Caki2 (cell line): ENCODE measurements around the gene CARHSP1. TPM values are rescaled to one million over a fixed set of nuclear protein-coding genes. Genes with fewer than 3 reads are reported as not detected.
"Not testable (repeated sequence)": the region's sequence is repeated elsewhere in the genome, so short reads cannot be mapped to it uniquely, and the experiment has no call there.

ENCODE experiments used
- DNase-seq: peaks from one replicate; pipeline ENCODE4 v3.0.0-alpha.2; 2015; ENCODE audit warnings: low read depth
- in situ Hi-C: cut with HindIII; loops from 2 replicates; pipeline ENCODE4 v1.10.0; 2016; ENCODE audit warnings: low sequenced_read_pairs, low pct_unique_long_range_greater_than_20kb, mixed read lengths
- total RNA-seq: library from RNA; depleted of rRNA; stranded (reverse); fragments of >200 nt; shearing (Covaris generic); gene quantifications from 2 replicates; pipeline ENCODE4 v1.2.3, GENCODE V29; 2014; ENCODE audit warnings: low replicate concordance

The CARHSP1 gene
- total RNA-seq, 1 experiment from 2014 or later = 367 TPM

DNA sequence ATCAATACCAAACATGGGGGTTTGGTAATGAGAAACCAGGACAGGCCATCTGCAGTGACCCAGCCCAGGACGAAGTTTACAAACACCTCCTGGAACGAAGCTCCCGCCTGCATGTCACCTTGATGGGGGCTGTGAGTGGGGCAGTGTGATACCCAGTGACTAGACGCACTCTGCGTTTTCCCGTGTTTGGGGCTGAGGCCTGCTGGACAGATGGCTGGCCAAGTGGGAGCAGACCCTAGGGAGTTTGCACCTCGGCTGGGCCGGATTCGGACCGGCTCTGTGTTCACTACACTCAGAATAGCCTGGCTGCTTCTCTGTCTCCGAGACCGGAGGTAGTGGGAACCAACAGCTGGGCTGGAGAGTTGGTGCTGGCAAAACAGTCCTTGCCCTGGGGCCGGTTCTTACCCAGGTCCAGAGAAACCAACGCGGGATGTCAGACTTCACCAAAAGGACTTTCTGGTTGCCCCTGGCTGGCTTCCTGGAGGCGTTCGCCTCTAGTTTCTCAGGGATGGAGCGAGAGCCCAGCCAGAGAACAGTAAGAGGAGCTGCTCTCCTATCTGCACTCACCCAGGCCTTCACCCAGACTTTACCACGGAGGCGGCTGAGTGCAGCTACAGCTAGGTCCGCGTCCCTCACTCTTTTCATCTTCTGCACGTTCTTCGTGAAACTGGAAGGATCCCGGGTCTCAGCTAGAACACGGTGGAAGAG lies 20.4 kb downstream of the CARHSP1 start:
- no peak for DNase-seq
- in situ Hi-C loops = no loop called here

DNA sequence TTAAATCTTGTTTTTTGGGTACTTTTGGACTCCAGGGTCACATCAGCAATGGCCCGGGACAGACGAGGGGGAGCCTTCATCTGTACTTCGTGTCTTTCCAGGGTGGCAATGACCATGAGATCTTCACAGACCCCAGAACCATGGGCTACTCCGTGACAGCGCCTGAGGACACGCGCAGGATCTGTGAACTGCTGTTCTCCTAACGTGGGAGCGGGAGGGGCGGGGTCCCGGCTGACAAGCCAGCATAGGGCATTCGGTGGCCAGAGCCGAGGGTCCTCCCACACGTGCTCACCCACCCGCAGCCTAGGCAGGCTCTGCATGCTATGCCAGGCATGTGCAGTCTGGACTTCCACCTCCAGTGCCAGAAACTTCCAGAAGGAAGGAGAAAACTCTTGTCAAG lies 21.2 kb downstream of the CARHSP1 start:
- in situ Hi-C loops = no loop called here
- no peak for DNase-seq

DNA sequence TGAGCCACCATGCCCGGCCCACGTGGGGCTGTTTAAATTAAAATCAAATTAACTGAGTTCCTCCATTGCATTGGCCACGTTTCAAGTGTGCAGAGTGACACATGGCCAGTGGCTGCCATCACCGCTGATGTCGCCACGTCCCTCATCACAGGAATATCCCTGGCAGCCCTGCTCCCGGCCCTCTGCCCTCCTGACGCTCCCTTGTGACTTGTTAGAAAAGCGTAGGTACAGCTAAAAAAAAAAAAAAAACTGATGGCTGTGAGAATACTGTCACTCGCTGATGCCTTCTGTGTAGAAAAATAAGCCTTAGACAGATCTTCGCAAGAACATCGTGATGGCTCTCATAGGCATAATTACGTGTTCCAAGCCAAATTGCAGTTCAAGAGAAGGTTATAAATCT lies 21.7 kb downstream of the CARHSP1 start:
- no peak for DNase-seq
- in situ Hi-C loops = no loop called here

DNA sequence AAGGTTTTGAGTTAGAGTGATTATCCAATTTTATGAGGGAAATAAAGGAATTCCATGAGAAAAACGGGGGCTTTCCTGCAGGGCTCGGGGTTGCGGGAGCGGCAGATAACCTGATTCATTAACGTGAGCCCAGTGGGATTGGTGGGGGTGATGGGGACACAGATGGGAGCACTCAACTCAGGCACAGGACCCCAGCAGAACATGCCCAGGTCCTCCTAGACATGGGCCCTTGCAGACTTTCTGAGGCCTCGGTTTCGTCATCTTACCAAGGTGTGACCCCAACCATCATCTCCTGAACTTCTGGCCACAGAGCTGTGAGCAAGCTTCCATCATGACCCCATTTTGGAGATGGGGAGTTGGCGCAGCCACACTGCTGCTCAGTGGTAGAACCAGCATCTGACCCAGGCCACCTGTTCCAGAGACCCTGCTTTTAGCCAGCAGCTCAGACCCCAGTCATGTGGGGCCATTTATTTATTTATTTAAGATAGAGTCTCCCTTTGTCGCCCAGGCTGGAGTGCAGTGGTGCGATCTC lies 22.3 kb downstream of the CARHSP1 start:
- in situ Hi-C loops = no loop called here
- DNase-seq = no peak

DNA sequence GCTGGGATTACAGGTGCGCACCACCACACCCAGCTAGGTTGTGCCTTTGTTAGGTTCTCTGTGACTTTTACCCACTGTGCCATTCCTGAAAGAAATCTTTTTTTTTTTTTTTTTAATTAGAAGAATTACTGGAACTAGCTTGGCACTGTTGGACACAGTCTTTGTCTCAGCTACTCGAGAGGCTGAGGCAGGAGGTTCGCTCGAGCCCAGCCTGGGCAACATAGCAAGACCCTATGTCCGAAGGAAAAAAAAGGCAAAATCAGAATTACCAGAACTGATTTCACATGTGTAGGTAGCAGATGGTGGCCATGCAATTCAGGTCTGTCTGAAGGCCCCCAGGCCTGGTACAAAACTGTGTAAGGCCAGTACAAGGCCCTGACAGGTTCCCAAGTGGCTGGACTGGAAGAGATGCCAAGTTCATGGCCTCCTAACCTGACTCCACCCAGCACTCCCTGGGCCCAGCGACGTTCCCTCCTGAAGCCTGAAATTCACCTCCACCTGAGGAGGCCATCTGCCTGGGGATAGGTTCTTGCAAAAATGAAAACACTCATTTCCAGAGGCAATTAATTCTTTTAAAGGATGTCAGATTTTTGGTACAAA lies 23.0 kb downstream of the CARHSP1 start:
- in situ Hi-C loops = no loop called here

DNA sequence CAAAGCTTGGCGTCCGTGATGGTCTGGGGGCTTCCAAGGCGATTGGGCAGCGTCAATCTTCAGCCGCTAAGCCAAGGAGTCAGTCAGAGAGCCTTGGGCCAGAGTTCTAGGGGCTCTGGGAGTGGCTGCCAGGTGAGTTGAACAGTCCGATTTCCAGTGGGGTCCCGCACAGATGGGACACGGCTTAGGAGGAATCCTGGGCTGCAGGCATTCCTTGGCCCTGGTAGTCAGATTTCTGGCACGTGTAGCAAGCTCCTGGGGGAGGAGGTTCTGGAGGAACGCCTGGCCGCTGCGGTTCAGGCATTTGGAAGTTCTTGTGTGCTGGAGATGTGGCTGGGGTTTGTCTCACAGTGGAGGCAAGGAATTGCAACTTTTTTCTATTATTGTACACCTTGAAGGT lies 25.5 kb downstream of the CARHSP1 start:
- in situ Hi-C loops = not testable (repeated sequence)

More for the DNA sequence above, 23.0 kb downstream of the CARHSP1 start:
- no peak for DNase-seq

DNA sequence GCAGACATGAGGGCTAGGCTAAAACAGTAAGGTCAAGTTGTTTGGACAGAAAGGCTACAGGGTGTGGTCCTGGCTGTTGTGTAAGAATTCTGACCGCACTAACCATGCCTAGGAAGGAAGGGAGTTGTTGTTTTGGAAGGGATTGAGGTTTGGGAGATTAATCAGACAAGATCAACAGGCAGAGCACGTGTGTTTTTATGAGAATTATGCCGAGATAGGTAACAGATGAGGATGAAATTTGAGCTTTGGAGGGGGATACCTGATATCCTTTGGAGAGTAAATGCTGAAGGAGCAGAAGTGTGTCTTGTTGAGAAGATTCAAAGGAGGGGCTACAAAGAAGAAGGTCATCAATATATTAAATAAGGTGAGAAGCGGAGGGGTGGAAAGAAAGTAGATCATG lies 26.8 kb downstream of the CARHSP1 start:
- DNase-seq, in situ Hi-C loops: not testable (repeated sequence)

More for the DNA sequence above, 25.5 kb downstream of the CARHSP1 start:
- not testable (repeated sequence) for DNase-seq

DNA sequence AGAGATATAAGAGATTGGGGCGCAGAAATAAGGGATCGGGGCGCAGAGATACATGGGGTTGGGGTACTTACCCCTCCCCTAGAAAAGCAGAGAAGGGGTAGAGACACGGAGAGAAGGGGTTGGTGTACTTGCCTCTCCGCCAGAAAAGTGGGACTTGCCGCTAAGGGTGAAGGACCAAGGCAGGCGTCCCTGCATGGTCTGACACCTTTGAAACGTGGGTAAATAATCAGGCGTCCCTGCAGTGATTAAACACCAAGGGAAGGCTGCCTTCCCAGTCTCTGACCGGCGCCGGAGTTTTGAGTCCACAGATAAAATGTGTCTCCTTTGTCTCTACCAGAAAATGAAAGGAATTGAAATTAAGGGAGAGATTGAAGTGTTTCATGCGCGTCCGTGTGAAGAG lies 31.2 kb downstream of the CARHSP1 start:
- in situ Hi-C loops = not testable (repeated sequence)

DNA sequence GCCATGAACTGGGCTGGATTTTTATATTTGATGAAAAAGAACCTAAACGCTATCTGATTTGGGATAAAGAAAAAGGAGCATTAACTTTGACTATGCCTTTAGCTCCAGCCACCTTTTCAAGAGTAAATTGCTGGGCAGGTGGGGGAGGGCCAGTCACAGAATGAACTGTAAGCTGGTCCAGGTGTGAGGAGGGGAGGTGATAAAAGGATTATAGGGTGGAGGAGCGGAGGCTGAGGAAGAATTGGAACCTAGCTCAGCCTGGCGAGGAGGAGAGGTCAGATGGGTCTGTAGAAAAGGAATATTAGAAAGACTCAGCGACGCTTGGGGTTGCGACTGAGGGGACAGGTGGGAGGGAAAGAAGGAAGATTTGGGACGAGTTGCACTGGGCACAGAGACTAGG lies 32.0 kb downstream of the CARHSP1 start:
- DNase-seq, in situ Hi-C loops: not testable (repeated sequence)

More for the DNA sequence above, 31.2 kb downstream of the CARHSP1 start:
- not testable (repeated sequence) for DNase-seq

DNA sequence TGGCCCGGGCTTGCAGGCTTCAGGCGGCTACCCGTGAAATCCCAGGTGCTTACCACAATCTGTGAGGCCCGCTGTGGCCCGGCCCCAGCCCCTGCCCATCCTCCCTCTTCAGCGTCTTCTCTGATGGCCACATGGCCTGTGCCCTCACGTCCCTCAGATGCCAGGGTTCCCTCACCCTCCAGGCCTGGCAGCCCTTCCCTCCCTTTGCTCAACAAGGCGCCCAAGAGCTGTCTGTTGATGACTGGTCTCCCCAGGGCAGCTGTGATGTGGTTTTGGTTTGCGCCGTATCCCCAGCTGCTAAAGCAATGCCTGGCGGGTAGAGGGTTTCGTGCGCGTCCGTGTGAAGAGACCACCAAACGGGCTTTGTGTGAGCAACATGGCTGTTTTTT lies 36.1 kb downstream of the CARHSP1 start:
- no peak for DNase-seq
- in situ Hi-C loops = no loop called here

DNA sequence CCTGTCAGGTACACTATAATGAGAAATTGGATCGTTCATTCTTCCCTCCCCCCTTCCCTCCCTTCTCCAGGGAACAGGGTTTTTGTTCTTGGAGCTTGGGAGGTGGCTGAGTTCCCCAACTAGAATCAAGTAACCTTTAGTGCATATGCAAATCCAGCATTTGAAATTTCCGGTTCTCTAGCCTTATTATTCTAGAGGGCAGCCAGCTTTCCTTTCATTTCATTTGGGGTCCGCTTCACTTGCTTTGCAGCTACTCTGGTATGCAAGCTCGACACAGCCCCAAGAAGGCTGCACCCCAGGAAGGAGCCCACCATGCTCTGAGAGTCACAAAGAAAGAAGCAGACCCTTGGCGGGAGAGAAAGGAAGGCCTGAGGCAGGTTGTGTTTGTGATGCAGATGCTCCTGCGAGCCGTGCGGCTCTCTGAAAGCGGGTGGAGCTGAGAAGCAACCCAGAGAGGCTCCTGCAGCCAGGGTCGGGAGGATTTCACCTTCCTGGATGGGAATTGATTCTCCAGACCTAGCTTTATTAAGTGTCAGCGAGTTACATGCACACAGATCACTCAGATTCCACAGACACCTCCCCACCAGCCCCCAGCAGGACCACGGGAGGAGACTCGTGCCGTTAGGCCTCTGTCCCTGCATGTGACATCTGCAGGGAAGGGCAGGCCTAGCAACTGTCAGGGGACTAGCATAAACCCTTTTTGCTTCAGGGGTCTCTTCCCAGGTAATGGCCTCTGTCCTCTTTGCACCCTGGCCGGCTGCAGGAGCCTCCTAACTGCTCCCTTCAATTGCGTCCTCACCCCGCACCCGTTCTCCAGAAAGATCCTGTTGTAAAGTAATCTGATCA lies 36.7 kb downstream of the CARHSP1 start:
- DNase-seq = no peak
- in situ Hi-C loops = no loop called here

DNA sequence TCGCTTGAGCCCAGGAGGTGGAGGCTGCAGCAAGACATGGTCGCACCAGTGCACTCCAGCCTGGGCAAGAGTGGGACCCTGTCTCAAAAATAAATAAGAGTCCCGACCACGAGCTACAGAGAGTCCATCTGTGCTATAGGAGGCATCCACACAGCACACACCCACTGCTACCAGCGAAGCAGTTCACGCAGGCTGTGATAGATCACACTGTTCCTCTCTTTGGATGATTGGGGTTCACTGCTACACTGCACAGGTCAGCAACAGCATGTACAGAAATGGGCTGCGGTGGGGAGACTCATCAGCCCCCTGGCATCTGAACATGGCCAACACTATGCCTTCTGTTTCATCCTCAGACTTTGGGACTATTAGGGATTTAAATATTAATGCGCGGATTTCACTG lies 37.4 kb downstream of the CARHSP1 start:
- in situ Hi-C loops = no loop called here
- DNase-seq = no peak

DNA sequence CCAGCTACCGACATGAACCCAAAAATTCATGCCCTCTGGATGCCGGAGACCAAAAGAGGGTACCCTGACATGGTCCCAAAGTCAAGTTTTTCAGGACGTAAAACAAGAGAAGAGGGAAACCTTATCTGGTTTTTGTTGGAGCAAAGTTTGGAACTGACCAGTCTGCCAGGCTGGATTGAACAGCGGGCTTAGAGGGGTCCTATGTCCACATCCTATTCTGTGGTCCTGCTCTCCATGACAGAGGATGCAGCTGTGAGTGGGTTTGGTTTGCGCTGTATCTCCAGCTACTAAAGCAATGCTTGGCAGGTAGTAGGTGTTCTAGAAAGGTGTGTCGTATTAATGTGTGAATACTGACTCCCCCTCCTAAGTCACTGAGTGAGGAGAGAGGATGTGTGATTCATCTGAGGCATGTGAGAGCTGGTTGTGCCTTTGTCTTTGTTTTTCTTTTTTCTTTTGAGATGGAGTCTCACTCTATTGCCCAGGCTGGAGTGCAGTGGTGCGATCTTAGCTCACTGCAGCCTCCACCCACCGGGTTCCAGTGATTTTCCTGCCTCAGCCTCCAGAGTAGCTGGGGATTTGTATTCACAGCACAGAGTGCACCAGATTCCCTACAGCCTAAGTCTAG lies 40.2 kb downstream of the CARHSP1 start:
- DNase-seq = peak; percentile 77
- in situ Hi-C loops = no loop called here

DNA sequence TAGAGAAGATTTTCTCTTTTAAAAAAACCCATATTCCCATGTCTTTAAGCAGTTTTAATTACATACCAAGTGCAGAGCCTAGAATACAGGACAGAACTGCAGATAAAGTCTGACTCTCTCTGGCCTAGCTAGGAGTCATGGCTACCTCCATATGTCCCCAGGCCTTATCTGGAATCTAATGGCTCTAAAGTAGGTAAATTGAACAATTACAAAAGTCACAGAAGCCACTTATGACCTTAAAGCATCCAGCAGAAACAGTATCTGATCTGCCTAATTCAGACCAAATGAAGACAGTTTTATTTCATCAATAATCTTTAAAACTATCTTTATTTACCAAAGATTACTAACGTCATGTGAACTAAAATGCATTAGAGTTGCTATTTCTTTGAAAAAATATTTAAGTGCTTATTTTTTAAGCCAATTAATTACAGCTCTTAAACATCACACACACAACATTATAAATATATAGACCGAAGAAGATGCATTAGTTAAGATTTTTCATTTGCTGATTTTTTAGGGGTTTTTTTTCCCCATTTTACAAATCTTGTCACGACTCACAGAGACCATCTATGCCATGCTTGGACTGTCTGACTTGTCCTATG lies 42.4 kb downstream of the CARHSP1 start:
- in situ Hi-C loops = no loop called here
- DNase-seq = no peak

DNA sequence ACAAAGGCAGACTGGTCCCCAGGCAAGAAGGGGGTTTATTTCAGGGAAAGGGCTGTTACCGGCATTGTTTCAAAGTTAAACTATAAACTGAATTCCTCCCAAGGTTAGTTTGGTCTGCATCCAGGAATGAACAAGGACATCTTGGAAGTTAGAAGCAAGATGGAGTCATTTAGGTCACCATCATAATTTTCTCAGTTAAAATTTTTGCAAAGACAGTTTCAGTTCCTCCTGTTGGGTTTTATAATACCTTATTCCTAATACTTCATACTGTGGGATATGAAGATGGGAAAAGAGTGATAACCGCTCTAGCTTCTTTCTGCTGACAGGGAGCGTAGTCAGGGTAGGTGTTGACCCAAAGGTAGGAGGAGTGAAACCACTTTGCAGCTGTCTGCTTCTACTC lies 46.4 kb downstream of the CARHSP1 start:
- in situ Hi-C loops = no loop called here
- no peak for DNase-seq

DNA sequence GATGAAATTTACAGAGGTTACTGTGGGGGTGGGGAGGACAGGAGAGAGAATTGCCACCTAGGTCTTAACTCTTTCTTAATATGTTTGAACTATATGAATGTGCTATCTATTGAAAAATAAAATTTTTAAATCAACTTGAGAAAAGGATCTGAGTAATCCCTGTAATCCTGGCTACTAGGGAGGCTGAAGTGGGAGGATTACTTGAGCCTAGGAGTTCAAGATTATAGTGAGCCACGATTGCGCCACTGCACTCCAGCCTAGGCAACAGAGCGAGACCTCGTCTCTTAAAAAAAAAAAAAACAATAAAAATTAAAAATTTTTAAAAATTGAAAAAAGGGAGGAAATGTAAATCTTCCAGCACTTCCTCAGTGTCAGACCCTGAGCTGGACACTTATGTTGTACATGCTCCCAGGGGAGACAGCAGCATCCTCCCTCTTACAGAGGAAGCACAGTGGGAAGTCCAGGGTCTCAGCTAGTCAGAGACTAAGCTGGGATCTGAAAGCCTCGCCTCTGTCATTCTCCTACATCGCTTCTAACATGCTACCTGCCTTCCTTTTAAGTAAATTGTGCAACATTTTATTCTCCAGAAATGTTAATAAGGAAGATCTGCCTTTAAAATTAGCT lies 49.3 kb downstream of the CARHSP1 start:
- no peak for DNase-seq
- in situ Hi-C loops = no loop called here

DNA sequence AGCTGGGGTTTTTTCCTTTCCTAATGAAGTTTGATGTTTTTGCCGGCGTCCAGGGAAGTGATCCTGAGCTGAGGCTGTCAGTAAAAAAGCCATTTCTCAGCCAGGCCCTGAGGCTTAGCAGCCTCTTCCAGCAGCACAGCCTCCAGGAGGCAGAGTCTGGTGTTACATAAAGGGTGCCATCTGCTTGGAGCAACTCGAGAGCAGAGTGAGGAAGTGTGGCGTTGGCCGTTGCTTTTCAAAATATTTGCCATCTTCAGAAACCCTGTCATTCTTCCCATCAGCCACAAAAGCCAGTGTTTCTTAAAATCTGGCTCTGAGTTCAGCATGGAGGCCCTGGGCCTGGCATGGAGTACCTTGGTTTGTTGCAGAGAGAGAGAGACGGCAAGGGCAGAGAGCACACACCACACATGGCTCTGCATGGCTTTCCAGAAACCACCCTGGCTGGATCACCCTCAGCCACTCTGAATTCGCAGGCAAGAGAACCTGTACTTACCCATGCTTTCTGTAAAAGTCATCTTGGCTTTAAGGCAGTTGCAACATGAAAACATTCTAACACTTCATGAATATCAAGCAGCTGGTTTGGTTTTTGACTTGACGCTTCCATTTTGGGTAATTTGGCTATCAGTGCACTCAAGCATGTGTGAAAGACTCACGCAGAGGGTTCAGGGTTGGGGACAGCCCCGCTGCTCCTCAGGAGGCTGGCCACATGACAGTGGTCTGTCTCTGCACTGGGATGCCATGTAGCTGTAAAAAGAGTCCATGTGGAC lies 50.1 kb downstream of the CARHSP1 start:
- DNase-seq = no peak
- in situ Hi-C loops = no loop called here
